Measurements from ENCODE around the gene ALDH1L1.

Gene ALDH1L1

DNA sequence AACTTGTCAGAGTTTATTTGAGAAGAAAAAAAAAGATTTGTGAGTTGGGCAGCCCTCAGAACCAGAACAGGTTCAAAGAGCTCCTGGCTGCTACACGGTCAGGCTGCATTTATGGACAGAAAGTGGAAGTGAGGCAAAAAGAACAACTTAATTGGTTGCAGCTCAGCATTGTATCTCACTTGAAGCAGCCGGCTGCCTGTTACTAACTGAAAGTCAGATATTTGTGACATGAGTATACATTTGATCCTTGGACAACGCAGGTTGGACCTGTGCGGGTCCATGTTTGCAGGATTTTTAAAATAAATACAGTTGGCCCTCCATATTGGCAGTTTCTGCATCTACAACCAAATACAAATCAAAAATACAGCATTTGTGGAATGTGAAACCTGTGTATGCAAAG is 7.5 kb upstream of the ALDH1L1 start (continued):
- TF ChIP-seq ZBTB1 (tag by site-specific recombination; IDR thresholded peaks at IDR 0.05) (no peak), ZNF335 (tag by site-specific recombination; conservative IDR thresholded peaks at IDR 0.05) (no peak), ZNF138 (tag by site-specific recombination; IDR thresholded peaks at IDR 0.05; ENCODE audit: borderline replicate concordance) (no peak), ZNF16 (tag by site-specific recombination; IDR thresholded peaks at IDR 0.05; ENCODE audit: low read depth) (no peak), HOXA7 (CRISPR knock-in tag; IDR thresholded peaks at IDR 0.05; ENCODE audit: borderline replicate concordance) (no peak)

GRCh38 chr3:126186749-126187148 is 6.4 kb upstream of the ALDH1L1 start:
- H3K4me1 ChIP-seq (ENCODE audit: control insufficient read depth, insufficient read depth, low read length) = no peaks in the 10 kb centered on the region
- ChIA-PET POLR2A (no interaction called here), CTCF (no interaction called here)
- H3K27ac ChIP-seq (ENCODE audit: extremely low read depth, low read depth, low read length) = no peak overlapping the region
- no peaks in the 10 kb centered on the region for H3K36me3 ChIP-seq (ENCODE audit: control insufficient read depth in 2 of 2, insufficient read depth in 1 of 2, low read length in 2 of 2)
- TF ChIP-seq ZNF654 (tag by site-specific recombination; IDR thresholded peaks at IDR 0.05; ENCODE audit: low read depth) (no peak), ZNF16 (tag by site-specific recombination; IDR thresholded peaks at IDR 0.05; ENCODE audit: low read depth) (no peak), ATF2 (tag by site-specific recombination; IDR thresholded peaks at IDR 0.05; ENCODE audit: low read depth) (no peak), ZBTB6 (tag by site-specific recombination; IDR thresholded peaks at IDR 0.05) (no peak), ZNF658 (tag by site-specific recombination; IDR thresholded peaks at IDR 0.05) (no peak), ZNF776 (tag by site-specific recombination; IDR thresholded peaks at IDR 0.05; ENCODE audit: borderline replicate concordance) (no peak), SCRT1 (tag by site-specific recombination; IDR thresholded peaks at IDR 0.05; ENCODE audit: borderline replicate concordance) (no peak), HOXD13 (CRISPR knock-in tag; IDR thresholded peaks at IDR 0.05; ENCODE audit: borderline replicate concordance) (no peak), ZNF10 (tag by site-specific recombination; IDR thresholded peaks at IDR 0.05) (no peak), ZNF600 (tag by site-specific recombination; IDR thresholded peaks at IDR 0.05) (no peak), ZNF302 (tag by site-specific recombination; IDR thresholded peaks at IDR 0.05; ENCODE audit: low read depth) (no peak), ZNF391 (tag by site-specific recombination; IDR thresholded peaks at IDR 0.05; ENCODE audit: borderline replicate concordance, low read depth) (no peak), ZNF114 (tag by site-specific recombination; IDR thresholded peaks at IDR 0.05) (no peak), ZNF837 (tag by site-specific recombination; IDR thresholded peaks at IDR 0.05) (no peak), GLI2 (tag by site-specific recombination; IDR thresholded peaks at IDR 0.05; ENCODE audit: borderline replicate concordance, low read depth) (no peak), ZNF211 (tag by site-specific recombination; IDR thresholded peaks at IDR 0.05; ENCODE audit: low read depth) (no peak)
- TF ChIP-seq, protein P1, sequence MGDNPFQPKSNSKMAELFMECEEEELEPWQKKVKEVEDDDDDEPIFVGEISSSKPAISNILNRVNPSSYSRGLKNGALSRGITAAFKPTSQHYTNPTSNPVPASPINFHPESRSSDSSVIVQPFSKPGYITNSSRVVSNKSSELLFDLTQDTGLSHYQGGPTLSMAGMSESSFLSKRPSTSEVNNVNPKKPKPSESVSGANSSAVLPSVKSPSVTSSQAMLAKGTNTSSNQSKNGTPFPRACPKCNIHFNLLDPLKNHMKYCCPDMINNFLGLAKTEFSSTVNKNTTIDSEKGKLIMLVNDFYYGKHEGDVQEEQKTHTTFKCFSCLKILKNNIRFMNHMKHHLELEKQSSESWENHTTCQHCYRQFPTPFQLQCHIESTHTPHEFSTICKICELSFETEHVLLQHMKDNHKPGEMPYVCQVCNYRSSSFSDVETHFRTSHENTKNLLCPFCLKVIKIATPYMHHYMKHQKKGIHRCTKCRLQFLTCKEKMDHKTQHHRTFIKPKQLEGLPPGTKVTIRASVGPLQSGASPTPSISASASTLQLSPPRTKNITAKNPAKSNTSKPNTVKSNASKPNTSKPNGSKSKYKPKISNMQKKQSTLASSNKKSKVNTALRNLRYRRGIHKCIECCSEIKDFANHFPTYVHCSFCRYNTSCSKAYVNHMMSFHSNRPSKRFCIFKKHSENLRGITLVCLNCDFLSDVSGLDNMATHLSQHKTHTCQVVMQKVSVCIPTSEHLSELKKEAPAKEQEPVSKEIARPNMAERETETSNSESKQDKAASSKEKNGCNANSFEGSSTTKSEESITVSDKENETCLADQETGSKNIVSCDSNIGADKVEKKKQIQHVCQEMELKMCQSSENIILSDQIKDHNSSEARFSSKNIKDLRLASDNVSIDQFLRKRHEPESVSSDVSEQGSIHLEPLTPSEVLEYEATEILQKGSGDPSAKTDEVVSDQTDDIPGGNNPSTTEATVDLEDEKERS (tag by site-specific recombination; IDR thresholded peaks at IDR 0.05) = no peak
- no peaks in the 10 kb centered on the region for H3K9me3 ChIP-seq (ENCODE audit: control insufficient read depth, insufficient read depth, low read depth, low read length)
- no peak overlapping the region for H3K4me3 ChIP-seq (ENCODE audit: low read depth, low read length)
